ENCODE measurements around the gene ERF. TPM values are rescaled to one million over a fixed set of nuclear protein-coding genes. Genes with fewer than 3 reads are reported as not detected.

ERF gene
- total RNA-seq, 1 experiment from 2014 or later = 79.1 TPM

DNA sequence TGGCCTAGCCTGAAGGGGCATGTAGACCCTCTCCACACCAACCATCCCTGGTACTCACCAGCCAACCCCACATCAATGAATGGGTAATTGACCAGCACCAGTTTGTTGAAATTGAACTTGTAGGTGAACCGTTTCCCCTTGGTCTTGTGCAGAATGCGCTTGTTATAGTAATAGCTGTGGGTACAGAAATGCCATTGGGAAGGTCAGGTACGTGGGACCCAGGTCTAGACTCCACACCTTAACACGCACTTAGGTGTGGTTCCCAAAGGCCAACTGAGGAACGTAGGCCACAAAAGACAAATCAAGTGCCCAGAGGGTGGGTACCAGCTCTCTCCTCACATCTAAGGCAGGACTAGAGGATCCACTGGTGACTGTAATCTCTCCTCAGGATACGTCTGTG, 5.2 kb downstream of the ERF start:
- BruUV-seq (replicated peaks) = no TSS peak
- Histone ChIP-seq H3K4me2 (no peak overlapping the region), H3K4me1 (replicated peaks; ENCODE audit: insufficient read depth) (peaks cover 12% of the 10 kb centered on the region), H3K9me2 (ENCODE audit: insufficient read depth) (no peaks in the 10 kb centered on the region), H3K36me3 (ENCODE audit: low read depth) (no peaks in the 10 kb centered on the region), H3K27ac (no peak overlapping the region), H3K79me2 (ENCODE audit: low read depth) (peaks cover 33% of the 10 kb centered on the region), H4K20me1 (ENCODE audit: insufficient read depth) (peaks cover 14% of the 10 kb centered on the region; the same call in 1 of the 2 replicates), H3F3A (ENCODE audit: insufficient read depth, low read depth) (peaks cover 23% of the 10 kb centered on the region), H3K9me3 (ENCODE audit: insufficient read depth, low read depth) (no peaks in the 10 kb centered on the region), H3K27me3 (ENCODE audit: insufficient read depth, low read depth) (no peaks in the 10 kb centered on the region), H3K4me3 (no peak overlapping the region), H2AFZ (no peak overlapping the region)
- POLR2A ChIA-PET (ENCODE audit: unreplicated experiment) = no interaction called here
- CTCF ChIA-PET = interaction anchor here (0.6 kb wide), 1 partner anchor 174 kb away, joined by 3 read pairs; no protein-coding TSS in a partner anchor
- intact Hi-C loops (cut with micrococcal nuclease; ENCODE audit: unreplicated experiment) = no loop called here
- TF ChIP-seq, protein P1, sequence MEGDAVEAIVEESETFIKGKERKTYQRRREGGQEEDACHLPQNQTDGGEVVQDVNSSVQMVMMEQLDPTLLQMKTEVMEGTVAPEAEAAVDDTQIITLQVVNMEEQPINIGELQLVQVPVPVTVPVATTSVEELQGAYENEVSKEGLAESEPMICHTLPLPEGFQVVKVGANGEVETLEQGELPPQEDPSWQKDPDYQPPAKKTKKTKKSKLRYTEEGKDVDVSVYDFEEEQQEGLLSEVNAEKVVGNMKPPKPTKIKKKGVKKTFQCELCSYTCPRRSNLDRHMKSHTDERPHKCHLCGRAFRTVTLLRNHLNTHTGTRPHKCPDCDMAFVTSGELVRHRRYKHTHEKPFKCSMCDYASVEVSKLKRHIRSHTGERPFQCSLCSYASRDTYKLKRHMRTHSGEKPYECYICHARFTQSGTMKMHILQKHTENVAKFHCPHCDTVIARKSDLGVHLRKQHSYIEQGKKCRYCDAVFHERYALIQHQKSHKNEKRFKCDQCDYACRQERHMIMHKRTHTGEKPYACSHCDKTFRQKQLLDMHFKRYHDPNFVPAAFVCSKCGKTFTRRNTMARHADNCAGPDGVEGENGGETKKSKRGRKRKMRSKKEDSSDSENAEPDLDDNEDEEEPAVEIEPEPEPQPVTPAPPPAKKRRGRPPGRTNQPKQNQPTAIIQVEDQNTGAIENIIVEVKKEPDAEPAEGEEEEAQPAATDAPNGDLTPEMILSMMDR (conservative IDR thresholded peaks at IDR 0.05) = no peak
- TF ChIP-seq EZH2 (IDR thresholded peaks at IDR 0.05; ENCODE audit: low read depth) = no peak
- no peak for DNase-seq

DNA sequence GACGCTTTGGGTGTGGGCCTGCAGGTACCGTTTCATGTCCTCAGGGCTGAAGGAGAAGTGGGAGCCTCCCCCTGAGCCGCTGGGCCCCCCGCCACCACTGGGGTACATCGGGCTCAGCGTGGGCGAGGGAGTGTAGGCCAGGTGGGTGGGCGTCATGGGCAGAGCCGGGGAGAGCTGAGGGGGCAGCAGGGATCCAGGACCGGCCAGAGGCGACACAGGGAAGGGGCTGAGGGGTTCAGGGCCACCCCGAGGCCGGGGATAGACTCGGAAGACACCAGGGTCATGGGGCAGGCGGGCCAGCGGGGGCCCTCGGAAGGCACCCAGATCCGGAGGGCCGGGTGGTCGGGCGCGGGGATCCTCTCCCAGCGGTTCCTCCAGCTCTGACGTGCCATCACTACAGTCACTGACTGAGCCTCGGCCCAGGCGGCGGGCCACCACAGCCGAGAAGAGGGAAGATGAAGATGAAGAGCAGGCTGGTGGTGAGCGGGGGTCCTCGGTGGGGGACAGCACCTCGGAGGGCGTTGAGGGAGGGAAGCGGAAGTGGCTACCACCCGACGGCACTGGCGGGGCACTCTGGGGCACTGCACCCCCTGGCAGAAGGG, 5.7 kb downstream of the ERF start:
- H3K4me3 ChIP-seq = no peak overlapping the region
- H3K27me3 ChIP-seq (ENCODE audit: insufficient read depth, low read depth) = no peaks in the 10 kb centered on the region
- H3K27ac ChIP-seq = no peak overlapping the region
- intact Hi-C loops (cut with micrococcal nuclease; ENCODE audit: unreplicated experiment) = no loop called here
- H3K9me2 ChIP-seq (ENCODE audit: insufficient read depth) = no peaks in the 10 kb centered on the region
- H3K4me1 ChIP-seq (replicated peaks; ENCODE audit: insufficient read depth) = peaks cover 12% of the 10 kb centered on the region
- H2AFZ ChIP-seq = no peak overlapping the region
- H3K79me2 ChIP-seq (ENCODE audit: low read depth) = peaks cover 28% of the 10 kb centered on the region
- H3K36me3 ChIP-seq (ENCODE audit: low read depth) = no peaks in the 10 kb centered on the region
- H3K4me2 ChIP-seq = no peak overlapping the region
- no TSS peak for BruUV-seq (replicated peaks)
- peaks cover 14% of the 10 kb centered on the region; the same call in 1 of the 2 replicates for H4K20me1 ChIP-seq (ENCODE audit: insufficient read depth)
- POLR2A ChIA-PET (ENCODE audit: unreplicated experiment) = no interaction called here
- CTCF ChIA-PET = interaction anchor here (0.6 kb wide), 1 partner anchor 174 kb away, joined by 3 read pairs; no protein-coding TSS in a partner anchor
- TF ChIP-seq, protein P1 (conservative IDR thresholded peaks at IDR 0.05) = no peak
- TF ChIP-seq EZH2 (IDR thresholded peaks at IDR 0.05; ENCODE audit: low read depth) = no peak
- peaks cover 23% of the 10 kb centered on the region for H3F3A ChIP-seq (ENCODE audit: insufficient read depth, low read depth)
- no peak for DNase-seq
- H3K9me3 ChIP-seq (ENCODE audit: insufficient read depth, low read depth) = no peaks in the 10 kb centered on the region

DNA sequence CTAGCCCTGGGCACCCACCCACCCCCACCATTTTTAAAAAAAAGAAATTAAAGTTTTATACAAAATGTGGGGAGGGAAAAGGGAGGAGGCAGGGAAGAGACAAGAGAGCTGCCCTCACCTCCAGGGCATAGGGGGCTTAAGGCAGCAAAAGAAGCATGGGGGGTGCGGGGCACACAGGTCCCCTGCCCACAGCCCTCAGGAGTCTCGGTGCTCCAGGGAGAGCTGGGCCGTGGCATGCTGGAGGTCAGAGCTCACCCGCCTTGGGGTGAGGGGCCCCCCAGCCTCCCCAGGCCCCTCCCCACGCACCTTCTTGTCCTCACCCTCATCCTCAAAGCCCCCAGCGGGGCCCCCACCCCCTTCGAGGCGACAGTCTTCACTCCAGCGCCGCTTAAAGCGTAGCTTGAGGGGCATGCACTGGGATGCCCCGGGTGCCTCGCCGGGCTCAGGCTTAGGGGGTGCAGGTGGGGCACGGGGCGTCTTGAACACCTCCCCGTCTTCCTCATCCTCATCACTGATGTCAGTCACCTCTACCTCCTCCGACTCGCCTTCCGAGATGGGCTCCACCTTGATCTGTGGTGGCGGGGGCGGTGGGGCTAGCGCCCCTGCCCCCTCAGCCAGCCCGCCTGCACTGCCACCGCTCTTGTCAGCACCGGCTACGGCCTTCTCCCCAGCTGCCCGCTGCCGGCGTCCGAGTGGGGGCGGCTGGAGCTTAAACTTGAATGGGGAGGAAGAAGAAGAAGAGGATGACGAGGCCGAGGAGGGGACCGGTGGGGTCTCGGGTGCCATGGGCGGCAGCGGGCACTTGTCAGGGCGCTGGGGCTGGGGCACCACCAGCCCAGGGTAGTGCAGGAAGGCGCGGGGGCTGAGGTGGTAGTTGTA, 6.4 kb downstream of the ERF start:
- H4K20me1 ChIP-seq (ENCODE audit: insufficient read depth) = peaks cover 14% of the 10 kb centered on the region; the same call in 1 of the 2 replicates
- no peak overlapping the region for H3K4me3 ChIP-seq
- no peaks in the 10 kb centered on the region for H3K36me3 ChIP-seq (ENCODE audit: low read depth)
- no peak overlapping the region for H3K27ac ChIP-seq
- H3K4me2 ChIP-seq = no peak overlapping the region
- ChIA-PET CTCF (interaction anchor here (0.6 kb wide), 1 partner anchor 193 kb away, joined by 11 read pairs; no protein-coding TSS in a partner anchor), POLR2A (ENCODE audit: unreplicated experiment) (no interaction called here)
- no peaks in the 10 kb centered on the region for H3K27me3 ChIP-seq (ENCODE audit: insufficient read depth, low read depth)
- H3K4me1 ChIP-seq (replicated peaks; ENCODE audit: insufficient read depth) = peaks cover 12% of the 10 kb centered on the region
- no peaks in the 10 kb centered on the region for H3K9me2 ChIP-seq (ENCODE audit: insufficient read depth)
- peaks cover 32% of the 10 kb centered on the region for H3K79me2 ChIP-seq (ENCODE audit: low read depth)
- TF ChIP-seq, protein P1 (conservative IDR thresholded peaks at IDR 0.05) = no peak
- TF ChIP-seq EZH2 (IDR thresholded peaks at IDR 0.05; ENCODE audit: low read depth) = no peak
- no TSS peak for BruUV-seq (replicated peaks)
- no peak overlapping the region for H2AFZ ChIP-seq
- H3F3A ChIP-seq (ENCODE audit: insufficient read depth, low read depth) = peaks cover 23% of the 10 kb centered on the region
- DNase-seq = no peak
- intact Hi-C loops (cut with micrococcal nuclease; ENCODE audit: unreplicated experiment) = no loop called here
- no peaks in the 10 kb centered on the region for H3K9me3 ChIP-seq (ENCODE audit: insufficient read depth, low read depth)

Data from PC-9 (cell line).